Fibroblast of lung (primary cell): ENCODE results near the gene PRDM11. TPM values are rescaled to one million over a fixed set of nuclear protein-coding genes. Genes with fewer than 3 reads are reported as not detected.

Experiments
- DNase-seq, 2 donors: peaks; one replicate each; pipeline versions ENCODE4 v3.0.0 to v3.0.0-alpha.2; 2010; ENCODE audit warnings: low read depth in 2 of 2
- H2AFZ ChIP-seq: 2 replicates; pipeline ENCODE4 v1.5.1; 2012; ENCODE audit warnings: low read length, control low read depth, inconsistent platforms
- H3K27ac ChIP-seq: 2 replicates; pipeline ENCODE4 v1.5.1; 2011; ENCODE audit warnings: low read length, control low read depth; ENCODE audit not compliant: insufficient read depth
- H3K27me3 ChIP-seq: 2 replicates; pipeline ENCODE4 v1.5.1; 2011; ENCODE audit warnings: mild to moderate bottlenecking, low read length; ENCODE audit not compliant: control insufficient read depth, insufficient read depth
- H3K36me3 ChIP-seq: 2 replicates; pipeline ENCODE4 v1.5.1; 2011; ENCODE audit warnings: low read length; ENCODE audit not compliant: control insufficient read depth, insufficient read depth
- H3K4me1 ChIP-seq: 2 replicates; pipeline ENCODE4 v1.5.1; 2011; ENCODE audit warnings: low read length; ENCODE audit not compliant: control insufficient read depth, insufficient read depth; ENCODE audit errors: extremely low read depth
- H3K4me2 ChIP-seq: 2 replicates; pipeline ENCODE4 v1.5.1; 2011; ENCODE audit warnings: low read length, control low read depth; ENCODE audit not compliant: insufficient read depth; ENCODE audit errors: extremely low read depth
- H3K4me3 ChIP-seq, 4 experiments: fragments of 200-600 bp in 1 of 4; sonication (generic) in 1 of 4; replicated peaks in 1 of 4; 2 replicates each; pipeline ENCODE4 v1.5.1; 2011 to 2016; ENCODE audit warnings: low read length in 4 of 4, low read depth in 3 of 4, mild to moderate bottlenecking in 3 of 4, control low read depth in 2 of 4, inconsistent platforms in 1 of 4, mixed read lengths in 1 of 4; ENCODE audit not compliant: insufficient read depth in 1 of 4; ENCODE audit errors: control extremely low read depth in 1 of 4
- H3K79me2 ChIP-seq: 2 replicates; pipeline ENCODE4 v1.5.1; 2012; ENCODE audit warnings: mild to moderate bottlenecking, low read length, inconsistent platforms; ENCODE audit not compliant: control insufficient read depth, insufficient read depth
- H3K9ac ChIP-seq: 2 replicates; pipeline ENCODE4 v1.5.1; 2011; ENCODE audit warnings: mild to moderate bottlenecking, low read length, control low read depth; ENCODE audit not compliant: insufficient read depth
- H3K9me3 ChIP-seq: 2 replicates; pipeline ENCODE4 v1.5.1; 2012; ENCODE audit warnings: low read depth, low read length; ENCODE audit not compliant: control insufficient read depth, insufficient read depth
- H4K20me1 ChIP-seq: 2 replicates; pipeline ENCODE4 v1.5.1; 2011; ENCODE audit warnings: low read length; ENCODE audit not compliant: control insufficient read depth, insufficient read depth; ENCODE audit errors: extremely low read depth
- CTCF ChIP-seq, 2 donors: IDR thresholded peaks in 1 of 2; conservative IDR thresholded peaks in 1 of 2; 1 replicate in 1 of 2; 2 replicates in 1 of 2; pipeline ENCODE4 v1.5.1; 2011 to 2012; ENCODE audit warnings: low read length in 2 of 2, control low read depth in 1 of 2, inconsistent platforms in 1 of 2, low read depth in 1 of 2, mild to moderate bottlenecking in 1 of 2
- EZH2 ChIP-seq: IDR thresholded peaks from 2 replicates; pipeline ENCODE4 v1.5.1; 2012; ENCODE audit warnings: low read length, control low read depth, mild to moderate bottlenecking; ENCODE audit errors: missing control alignments
- polyA plus RNA-seq, 2 donors: library from polyadenylated mRNA; depleted of rRNA in 1 of 2; stranded (reverse) in 1 of 2; unstranded in 1 of 2; fragments of >200 nt; gene quantifications; 2 replicates each; pipeline ENCODE4 v1.2.1, GENCODE V29; 2011 to 2012; ENCODE audit warnings: missing spikeins in 1 of 2
- total RNA-seq: library from RNA; depleted of rRNA; stranded (reverse); fragments of >200 nt; gene quantifications from 2 replicates; pipeline ENCODE4 v1.2.1, GENCODE V29; 2014

Gene PRDM11
- total and polyA plus RNA-seq, 2 donors (not counting 1 experiment from before 2014, with no cell fraction given) = 3.1 to 4.0 TPM

GRCh38 chr11:45254070-45254469, 107.6 kb downstream of the PRDM11 start:
- peak in 1 of 2 donors; percentile 50 for DNase-seq
- TF ChIP-seq EZH2 (no peak), CTCF (conservative IDR thresholded peaks at IDR 0.05 in 1 of 2, IDR thresholded peaks at IDR 0.05 in 1 of 2; ENCODE audit: low read depth in 1 of 2, low read length in 2 of 2) (no peak)
- Histone ChIP-seq H3K27ac (no peak overlapping the region), H3K4me2 (no peak overlapping the region), H4K20me1 (no peaks in the 10 kb centered on the region), H2AFZ (no peak overlapping the region), H3K4me3 (no peak overlapping the region), H3K4me1 (no peaks in the 10 kb centered on the region), H3K36me3 (no peaks in the 10 kb centered on the region), H3K79me2 (no peaks in the 10 kb centered on the region), H3K9ac (no peak overlapping the region), H3K27me3 (no peaks in the 10 kb centered on the region), H3K9me3 (no peaks in the 10 kb centered on the region)

GRCh38 chr11:45258982-45259530, 112.6 kb downstream of the PRDM11 start:
- no peak overlapping the region for H2AFZ ChIP-seq
- DNase-seq = no peak
- no peaks in the 10 kb centered on the region for H3K79me2 ChIP-seq
- no peaks in the 10 kb centered on the region for H3K27me3 ChIP-seq
- TF ChIP-seq CTCF (conservative IDR thresholded peaks at IDR 0.05 in 1 of 2, IDR thresholded peaks at IDR 0.05 in 1 of 2; ENCODE audit: low read depth in 1 of 2, low read length in 2 of 2) = no peak
- TF ChIP-seq EZH2 = no peak
- no peaks in the 10 kb centered on the region for H4K20me1 ChIP-seq
- no peak overlapping the region for H3K27ac ChIP-seq
- H3K4me2 ChIP-seq = no peak overlapping the region
- no peak overlapping the region for H3K4me3 ChIP-seq
- H3K36me3 ChIP-seq = no peaks in the 10 kb centered on the region
- H3K4me1 ChIP-seq = no peaks in the 10 kb centered on the region
- no peak overlapping the region for H3K9ac ChIP-seq
- H3K9me3 ChIP-seq = no peaks in the 10 kb centered on the region

GRCh38 chr11:45259592-45259991, 113.2 kb downstream of the PRDM11 start:
- Histone ChIP-seq H3K79me2 (no peaks in the 10 kb centered on the region), H3K4me1 (no peaks in the 10 kb centered on the region), H3K9me3 (no peaks in the 10 kb centered on the region), H3K27ac (no peak overlapping the region), H3K36me3 (no peaks in the 10 kb centered on the region), H4K20me1 (no peaks in the 10 kb centered on the region), H3K4me2 (no peak overlapping the region), H2AFZ (no peak overlapping the region), H3K4me3 (no peak overlapping the region), H3K9ac (no peak overlapping the region), H3K27me3 (no peaks in the 10 kb centered on the region)
- no peak for TF ChIP-seq CTCF (conservative IDR thresholded peaks at IDR 0.05 in 1 of 2, IDR thresholded peaks at IDR 0.05 in 1 of 2; ENCODE audit: low read depth in 1 of 2, low read length in 2 of 2)
- no peak for TF ChIP-seq EZH2
- peak in 1 of 2 donors; percentile 67 for DNase-seq
